HG03196 (cell line): Measurements from ENCODE around the gene SHE.

Experiments
- ATAC-seq: cut with Tn5 transposase; IDR thresholded peaks from one replicate; pipeline ENCODE4 v1.9.1; 2021; ENCODE audit not compliant: unreplicated experiment

Gene SHE

DNA sequence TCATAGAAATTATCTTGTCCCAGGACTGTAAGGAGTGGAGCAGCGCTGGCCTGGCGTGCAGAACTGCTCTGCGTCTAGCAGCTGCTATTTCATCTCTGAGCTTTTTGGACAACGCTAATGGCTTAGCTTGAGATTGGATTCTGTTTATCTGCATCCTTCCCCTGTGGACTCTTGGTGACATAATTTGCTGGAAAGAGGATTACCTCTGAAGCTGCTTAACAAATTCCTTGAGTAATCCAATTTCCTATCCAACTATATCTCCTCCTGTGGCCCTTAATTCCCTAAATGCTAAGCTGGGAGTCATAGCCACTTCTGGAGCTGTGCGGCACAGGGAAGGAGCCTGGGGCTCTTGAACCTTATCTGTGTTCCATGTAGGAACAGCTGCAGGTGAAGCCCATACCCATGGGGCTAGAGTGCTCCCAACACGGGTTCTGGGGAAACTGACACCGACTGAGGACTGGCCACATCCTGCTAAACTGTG, 53.8 kb downstream of the SHE start:
- no peak for ATAC-seq

DNA sequence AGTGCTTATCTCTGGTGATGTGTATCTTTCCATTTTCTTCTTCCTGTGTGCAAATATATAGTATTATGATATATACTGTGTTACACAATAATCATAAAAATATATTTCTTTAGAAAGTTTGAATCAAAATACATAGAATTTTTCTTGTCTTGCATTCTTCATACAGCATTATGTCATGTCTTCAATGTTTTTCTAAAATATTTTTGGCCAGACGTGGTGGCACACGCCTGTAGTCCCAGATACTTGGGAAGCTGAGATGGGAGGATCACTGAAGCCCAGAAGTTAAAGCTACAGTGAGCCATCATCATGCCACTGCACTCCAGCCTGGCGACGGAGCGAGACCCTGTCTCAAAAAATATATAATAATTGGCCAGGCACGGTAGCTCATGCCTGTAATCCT, 55.4 kb downstream of the SHE start:
- no peak for ATAC-seq

DNA sequence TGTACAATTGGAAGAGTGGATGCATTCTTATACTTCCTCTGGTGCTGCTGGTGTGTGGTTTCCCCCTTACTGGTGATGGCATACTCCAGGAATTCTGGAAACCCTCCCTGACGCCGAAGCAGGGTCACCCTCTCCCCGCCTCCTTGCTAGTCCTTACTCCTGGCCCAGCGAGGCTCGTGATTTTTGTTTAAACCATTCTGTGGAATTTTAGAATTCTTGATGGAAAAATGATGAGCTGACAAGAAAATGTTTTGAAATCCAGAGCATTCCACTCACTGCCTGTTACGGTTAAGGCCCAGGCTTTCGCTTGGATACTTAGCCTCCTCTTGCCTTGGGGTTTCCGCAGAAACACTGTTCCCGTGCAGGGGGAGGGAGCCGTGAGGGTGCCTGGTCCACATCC, 55.9 kb downstream of the SHE start:
- ATAC-seq = no peak

DNA sequence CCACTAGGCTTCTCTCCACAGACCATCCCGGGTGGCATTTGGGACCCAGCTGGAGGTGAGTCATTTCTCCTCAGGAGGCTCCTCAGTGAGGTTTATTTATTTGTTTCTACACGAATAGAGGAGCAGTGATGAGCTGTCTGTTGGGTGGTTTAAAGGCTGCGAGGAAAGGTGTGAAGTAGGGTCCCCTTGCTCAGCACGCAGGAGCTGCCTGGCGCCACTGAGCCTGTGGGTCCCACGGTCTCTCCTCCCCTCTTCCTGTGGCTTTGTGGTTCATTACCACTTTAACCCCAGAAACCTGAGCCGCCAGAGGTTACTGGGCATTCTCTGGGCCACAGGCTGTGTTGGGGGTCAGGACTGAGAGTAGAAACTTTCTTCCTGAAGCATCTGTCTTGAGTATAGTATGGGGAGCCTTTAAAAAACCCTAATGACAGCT, 57.2 kb downstream of the SHE start:
- no peak for ATAC-seq

DNA sequence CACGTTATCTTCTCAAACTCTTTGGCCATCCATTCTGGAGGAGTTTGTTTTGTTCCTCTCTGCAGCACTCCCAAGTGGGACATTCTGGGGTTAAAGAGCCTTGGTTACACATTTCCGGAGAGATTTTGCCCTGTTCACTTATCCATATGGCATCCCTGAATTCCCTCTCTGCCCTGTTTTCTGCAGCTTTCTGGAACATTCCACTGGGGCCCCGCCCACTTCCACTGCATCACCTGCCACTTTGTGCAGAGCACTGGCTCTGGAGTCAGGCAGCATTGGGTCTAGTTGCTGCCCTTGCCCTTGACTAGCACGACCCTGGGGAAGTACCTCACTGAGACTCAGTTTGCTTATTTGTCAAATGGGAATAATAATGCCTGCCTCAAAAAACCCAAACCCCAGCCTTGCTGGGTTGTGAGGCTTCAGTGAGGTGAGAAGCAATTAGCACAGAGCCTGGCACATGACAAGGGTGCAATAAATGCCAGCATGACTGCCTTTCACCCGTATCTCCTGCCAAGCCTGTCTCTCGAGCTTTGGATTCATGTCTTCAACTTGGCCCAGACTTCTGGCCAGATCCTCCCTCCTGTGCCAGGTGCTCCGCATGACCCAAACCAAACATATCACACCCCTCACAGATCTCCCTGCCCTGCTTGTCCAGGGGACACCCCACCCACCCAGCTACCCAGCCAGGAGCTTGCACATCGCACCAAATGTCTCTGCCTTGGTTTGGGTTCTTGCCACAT, 58.8 kb downstream of the SHE start:
- ATAC-seq = no peak

DNA sequence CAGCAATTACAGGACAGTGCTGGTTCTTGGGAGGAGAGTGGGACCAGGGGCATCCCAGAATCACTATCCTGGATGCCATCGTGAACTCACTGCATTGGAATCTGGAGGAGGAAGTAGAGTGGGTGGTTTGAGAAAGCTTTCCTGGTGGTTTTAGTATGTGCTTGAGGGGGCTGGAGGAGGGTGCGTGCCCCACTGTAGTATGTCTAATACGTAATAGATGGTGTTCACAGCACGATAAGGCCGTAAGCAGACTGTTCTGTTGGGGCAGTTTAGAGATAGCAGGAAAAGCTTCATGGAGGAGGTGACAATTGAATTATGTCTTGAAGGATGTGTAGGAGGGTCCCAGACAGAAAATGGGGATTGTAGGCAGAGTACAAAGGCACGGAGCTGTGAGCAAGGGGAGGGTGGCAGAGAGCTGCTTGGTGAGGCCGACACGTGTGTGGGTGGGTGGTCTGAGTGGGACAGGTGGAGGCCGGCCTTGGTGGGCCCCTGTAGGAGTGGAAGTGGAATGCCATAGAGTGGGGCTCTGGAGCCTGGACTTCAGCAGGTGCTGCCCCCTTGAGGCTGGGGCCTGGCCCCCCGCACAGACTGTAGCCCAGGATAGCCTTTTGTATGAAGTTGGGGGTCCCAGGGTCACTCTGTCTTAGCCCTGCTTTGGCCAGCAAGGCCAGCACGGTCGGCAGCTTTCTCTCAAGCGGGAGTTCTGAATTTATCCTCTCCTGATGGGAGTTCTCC, 60.0 kb downstream of the SHE start:
- ATAC-seq = no peak

DNA sequence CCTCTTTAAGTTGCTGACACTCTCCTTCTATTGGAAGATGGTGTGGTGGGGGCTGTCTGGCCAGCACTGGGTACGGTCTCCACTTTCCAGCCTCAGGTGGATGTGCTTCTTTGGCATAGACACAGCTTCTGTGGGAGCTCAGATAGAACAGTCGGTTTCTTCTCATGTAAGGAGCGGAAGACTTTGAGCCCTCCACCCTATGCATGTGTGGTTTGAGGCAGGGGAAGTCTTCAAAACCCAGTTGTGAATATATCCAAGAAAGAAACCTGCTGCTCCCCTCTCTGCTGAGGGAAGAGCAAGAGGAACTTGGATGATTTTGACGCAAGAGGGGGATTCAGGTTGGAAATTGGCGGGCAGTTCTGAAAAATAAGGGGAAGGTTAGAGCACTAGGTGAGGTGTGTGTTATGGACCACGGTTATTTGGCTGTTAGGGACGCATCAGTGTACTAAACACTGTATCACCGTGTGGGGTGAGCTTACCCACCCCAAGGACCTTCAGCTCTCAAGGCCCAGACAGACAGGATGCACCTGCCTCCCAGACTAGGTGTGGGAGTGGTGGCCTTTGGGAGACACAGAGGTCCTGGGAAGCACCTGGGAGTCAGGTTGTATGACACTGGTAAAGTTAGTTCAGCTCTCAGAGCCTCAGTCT, 60.8 kb downstream of the SHE start:
- no peak for ATAC-seq

DNA sequence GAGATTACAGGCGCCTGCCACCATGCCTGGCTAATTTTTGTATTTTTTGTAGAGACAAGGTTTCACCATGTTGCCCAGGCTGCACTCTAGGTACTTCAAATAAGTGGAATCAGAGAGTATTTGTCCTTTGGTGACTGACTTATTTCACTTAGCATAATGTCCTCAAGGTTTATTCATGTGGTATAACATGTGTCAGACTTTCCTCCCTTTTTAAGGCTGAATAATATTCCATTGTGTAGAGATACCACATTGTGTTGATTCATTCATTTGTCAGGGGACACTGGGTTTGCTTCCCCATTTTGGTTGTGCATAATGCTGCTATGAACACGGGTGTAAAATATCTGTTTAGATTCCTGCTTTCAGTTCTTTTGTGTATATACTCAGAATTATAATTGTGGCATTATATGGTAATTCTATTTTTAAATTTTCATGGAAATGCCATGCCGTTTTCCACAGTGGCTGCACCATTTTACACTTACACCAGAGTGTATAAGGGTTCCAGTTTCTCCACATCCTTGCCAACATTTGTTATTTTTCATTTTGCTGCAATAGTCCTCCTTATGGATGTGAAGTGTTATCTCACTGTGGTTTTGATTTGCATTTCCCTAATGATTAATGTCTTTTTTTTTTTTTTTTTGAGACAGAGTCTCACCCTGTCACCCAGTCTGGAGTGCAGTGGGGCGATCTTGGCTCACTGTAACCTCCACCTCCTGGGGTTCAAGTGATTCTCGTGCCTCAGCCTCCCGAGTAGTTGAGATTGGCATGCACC, 62.0 kb downstream of the SHE start:
- ATAC-seq = no peak

DNA sequence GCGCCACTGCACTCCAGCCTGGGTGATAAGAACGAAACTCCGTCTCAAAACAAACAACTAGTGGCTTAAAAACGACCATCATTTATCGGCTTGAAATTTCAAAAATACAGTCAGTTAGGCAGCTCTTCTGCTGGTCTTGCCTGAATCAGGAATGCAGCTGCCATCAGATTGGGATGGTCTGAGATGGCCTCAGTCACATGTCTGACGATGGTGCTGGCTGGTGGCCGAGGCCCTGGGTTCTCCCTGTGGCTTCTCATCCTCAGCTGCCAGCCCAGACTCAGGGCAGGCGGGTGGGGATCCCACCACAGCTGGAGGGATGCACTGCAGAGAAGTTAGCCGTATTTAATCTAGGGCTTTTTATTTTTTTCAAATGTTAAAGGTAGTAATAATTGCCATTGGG, 65.8 kb downstream of the SHE start:
- no peak for ATAC-seq

DNA sequence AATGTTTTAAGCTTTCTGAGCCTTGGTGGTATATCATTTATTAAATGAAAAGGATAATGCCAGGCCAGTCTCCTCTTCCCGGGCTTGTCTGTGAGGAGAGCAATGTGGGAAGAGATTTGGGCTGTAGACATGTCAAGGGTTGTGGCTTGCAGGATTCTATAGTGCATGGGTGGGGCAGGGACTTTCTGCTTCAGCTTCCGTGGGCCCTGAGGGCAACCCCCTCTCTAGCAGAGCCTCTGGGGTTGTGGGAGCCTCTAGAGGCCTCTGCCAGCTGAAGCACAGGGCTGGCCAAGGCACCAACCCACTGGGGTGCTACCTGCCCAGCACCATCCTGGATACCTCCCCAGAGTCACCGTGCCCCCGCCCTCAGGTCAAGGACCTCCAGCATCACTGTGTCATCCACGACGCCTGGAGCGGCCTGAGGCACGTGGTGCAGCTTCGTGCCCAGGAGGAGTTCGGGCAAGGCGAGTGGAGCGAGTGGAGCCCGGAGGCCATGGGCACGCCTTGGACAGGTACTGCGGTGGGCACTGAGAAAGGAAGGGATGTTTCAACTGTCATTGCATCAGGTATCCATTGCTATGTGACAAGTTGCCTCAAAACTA, 66.5 kb downstream of the SHE start:
- ATAC-seq = no peak

DNA sequence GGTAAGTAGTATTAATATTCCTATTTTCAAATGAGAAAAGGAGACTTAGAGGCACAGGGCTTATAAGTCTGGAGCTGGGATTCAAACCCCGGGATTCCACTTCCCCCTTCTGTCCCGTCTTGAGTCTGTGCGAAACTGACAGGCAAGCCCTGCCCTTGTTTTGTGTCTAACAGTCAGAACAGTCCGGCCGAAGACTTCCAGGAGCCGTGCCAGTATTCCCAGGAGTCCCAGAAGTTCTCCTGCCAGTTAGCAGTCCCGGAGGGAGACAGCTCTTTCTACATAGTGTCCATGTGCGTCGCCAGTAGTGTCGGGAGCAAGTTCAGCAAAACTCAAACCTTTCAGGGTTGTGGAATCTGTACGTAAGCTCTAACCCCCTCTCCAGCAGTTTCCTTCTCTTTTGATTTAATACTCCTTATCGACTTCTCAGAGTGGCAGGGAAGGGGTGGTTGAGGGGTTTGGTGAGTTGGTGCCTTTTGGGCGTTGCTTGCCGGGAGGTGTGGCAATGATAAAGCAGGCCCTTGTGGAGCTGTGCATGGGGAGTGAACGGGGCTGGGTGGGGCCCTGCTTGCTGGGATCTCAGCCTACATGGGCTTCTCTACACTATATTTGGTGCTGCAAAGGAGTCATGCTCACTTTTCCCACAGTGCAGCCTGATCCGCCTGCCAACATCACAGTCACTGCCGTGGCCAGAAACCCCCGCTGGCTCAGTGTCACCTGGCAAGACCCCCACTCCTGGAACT, 67.7 kb downstream of the SHE start:
- ATAC-seq = no peak

DNA sequence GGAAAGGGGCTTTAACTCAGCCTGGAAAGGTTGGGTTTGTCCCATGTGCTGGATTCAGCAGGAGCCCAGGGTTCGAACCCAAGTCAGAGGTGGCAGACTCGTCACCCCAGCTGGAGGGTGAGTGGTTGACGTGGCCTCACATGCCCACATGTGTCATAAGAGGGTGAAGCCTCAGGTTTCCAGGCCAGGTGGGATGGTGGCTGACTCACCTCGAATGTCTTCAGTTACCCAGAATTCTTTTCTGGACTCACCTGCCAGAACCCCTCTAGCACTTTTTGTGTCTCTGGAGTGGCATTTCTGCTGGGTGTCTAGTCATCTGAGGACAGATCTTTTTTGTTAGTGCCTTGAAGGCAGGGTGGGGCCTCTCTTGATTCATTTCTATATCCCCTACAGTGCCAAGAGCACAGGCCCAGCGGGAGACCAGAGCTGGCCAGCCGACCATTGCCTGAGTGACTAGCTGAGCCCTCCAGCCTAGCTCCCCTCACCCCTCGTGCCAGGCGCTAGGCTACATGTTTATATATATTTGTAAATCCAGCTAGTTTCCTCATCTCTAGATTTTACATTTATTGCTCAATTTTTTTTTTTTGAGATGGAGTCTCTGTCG, 68.9 kb downstream of the SHE start:
- no peak for ATAC-seq

DNA sequence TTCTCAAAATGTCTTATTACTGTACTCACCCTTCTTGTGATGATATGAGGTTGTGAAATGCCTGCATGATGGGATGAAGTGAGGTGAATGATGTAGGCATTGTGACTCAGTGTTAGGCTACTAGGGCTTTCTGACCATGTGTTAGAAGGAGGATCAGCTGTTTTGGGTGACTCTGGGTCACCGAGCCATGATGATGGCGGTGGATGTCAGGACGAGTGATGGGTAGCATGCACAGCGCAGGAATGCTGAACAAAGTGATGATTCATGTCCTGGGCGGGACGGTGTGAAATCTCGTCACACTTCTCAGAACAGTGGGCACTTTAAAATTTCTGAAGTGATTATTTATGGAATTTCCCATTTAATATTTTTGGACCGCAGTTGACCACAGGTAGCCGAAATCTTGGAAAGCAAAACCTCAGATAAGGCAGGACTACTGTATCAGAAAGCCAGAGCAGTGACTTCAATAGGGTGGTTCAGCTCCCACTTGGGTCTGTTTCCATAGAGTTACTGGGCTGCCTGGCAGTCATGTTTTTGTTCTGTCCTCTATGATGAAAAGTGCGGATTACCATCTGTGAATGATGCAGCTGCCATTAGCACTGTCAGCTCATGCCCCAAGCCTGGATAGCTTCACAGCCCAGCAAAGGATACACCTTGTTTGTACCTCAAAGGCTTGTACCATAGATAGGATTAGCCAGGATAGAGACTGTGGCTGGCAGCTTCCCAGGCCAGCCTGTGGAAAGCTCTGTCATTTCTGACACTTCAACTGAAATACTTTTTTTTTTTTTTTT, 70.4 kb downstream of the SHE start:
- ATAC-seq = no peak

DNA sequence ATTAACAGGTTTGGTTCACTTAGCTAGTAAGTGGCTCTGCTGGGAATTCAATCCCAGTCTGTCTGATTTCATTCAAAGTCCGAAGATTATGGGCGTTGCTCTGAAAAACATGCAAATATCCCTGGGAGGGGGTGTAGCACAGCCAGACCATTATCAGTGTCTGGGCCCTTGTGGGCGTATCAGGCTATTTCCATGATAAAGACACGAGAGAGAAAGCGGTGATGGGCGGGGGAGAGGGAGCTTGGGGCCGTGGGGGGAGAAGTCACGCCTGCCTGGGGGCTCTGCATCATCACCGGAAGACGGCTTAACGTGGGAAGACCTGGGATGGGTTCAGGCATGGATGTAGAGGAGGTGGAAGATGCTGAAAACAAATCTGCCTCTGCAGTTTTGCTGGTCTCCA, 71.3 kb downstream of the SHE start:
- no peak for ATAC-seq

DNA sequence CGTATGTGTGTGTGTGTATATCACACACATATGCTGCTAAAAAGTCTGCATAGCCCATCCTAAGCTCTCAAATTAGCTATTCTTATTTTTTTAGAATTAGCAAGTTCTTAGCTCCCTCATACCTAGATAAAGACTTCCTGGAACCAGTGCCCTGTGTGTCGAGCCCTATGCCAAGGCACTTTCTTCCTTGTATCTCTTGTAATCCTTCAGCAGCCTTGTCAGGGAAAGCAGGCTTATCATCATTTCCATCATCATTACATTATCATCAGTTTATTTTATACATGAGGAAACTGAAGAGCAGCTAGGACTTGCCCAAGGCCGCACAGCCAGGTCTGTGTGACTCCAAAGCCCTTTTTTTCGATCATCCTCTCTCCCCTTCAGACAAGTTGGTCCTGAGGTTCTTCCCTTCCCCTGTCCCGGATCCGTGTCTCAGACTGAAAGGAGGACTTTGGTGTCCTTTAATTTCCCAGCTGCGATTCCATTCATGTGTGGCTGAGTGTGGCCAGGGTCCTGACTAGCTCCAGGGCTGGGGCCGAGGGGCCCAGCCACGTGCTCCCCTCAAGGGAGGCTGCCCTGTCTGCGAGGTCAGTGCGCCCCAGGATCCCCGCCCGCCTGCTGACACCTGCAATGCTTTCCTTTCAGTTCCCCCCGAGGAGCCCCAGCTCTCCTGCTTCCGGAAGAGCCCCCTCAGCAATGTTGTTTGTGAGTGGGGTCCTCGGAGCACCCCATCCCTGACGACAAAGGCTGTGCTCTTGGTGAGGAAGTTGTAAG, 72.2 kb downstream of the SHE start:
- no peak for ATAC-seq
